HFF-Myc (cell line): Measurements from ENCODE around the gene NUDT17.
"Not testable (repeated sequence)": the region's sequence is repeated elsewhere in the genome, so short reads cannot be mapped to it uniquely, and the experiment has no call there.

Experiments used
- DNase-seq: peaks from one replicate; pipeline ENCODE4 v3.0.0-alpha.2; 2011; ENCODE audit warnings: low read depth; ENCODE audit errors: extremely low read depth
- H3K4me3 ChIP-seq: replicated peaks from 2 replicates; pipeline ENCODE4 v1.5.1; 2011; ENCODE audit warnings: low read depth, mild to moderate bottlenecking, control low read depth, low read length
- TF ChIP-seq, protein P1 (sequence below): IDR thresholded peaks from 2 replicates; pipeline ENCODE4 v1.5.1; 2012; ENCODE audit warnings: mild to moderate bottlenecking, low read depth, low read length, control low read depth; ENCODE audit errors: missing control alignments

The NUDT17 gene

DNA sequence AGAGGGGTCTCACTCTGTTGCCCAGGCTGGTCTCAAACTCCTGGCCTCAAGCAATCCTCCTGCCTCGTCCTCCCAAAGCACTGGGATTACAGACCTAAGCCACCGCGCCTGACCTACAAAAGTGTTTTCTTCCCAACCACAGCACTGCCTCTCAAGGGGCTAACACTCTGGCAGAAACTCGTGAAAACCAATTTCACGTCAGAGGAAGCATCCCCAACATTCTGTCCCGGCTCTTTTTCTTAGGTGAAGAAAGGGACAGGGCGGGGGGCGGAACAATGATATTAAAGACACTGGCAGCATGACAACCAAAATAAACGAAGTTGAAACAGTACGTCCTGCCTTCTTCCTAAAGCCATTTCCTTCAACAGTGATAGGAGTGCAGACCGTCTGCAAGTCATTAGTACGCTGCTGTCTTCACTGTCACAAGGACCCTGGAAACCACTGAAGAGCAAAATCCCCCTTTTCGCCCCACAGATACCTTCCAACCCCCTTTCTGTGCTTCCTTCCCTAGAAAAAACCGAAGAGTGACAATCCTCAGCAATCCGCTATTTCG is 22.6 kb upstream of the NUDT17 start:
- H3K4me3 ChIP-seq = 0 out of 2 replicates have a peak overlapping the region, but pooled peaks have one; percentile 22
- not testable (repeated sequence) for DNase-seq

GRCh38 chr1:145823565-145824498 is 21.6 kb upstream of the NUDT17 start, which contains the start of the genes POLR3C and RNF115:
POLR3C (plus strand) TSS chr1:145824200; CDS start chr1:145825777, 1,577 bp downstream.
RNF115 (minus strand) TSS chr1:145824095; CDS start chr1:145823873, 222 bp downstream.
- TF ChIP-seq, protein P1, sequence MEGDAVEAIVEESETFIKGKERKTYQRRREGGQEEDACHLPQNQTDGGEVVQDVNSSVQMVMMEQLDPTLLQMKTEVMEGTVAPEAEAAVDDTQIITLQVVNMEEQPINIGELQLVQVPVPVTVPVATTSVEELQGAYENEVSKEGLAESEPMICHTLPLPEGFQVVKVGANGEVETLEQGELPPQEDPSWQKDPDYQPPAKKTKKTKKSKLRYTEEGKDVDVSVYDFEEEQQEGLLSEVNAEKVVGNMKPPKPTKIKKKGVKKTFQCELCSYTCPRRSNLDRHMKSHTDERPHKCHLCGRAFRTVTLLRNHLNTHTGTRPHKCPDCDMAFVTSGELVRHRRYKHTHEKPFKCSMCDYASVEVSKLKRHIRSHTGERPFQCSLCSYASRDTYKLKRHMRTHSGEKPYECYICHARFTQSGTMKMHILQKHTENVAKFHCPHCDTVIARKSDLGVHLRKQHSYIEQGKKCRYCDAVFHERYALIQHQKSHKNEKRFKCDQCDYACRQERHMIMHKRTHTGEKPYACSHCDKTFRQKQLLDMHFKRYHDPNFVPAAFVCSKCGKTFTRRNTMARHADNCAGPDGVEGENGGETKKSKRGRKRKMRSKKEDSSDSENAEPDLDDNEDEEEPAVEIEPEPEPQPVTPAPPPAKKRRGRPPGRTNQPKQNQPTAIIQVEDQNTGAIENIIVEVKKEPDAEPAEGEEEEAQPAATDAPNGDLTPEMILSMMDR = no peak
- peak within 1 kb of the TSS; percentile 98 for H3K4me3 ChIP-seq
- peak; percentile 50 for DNase-seq

DNA sequence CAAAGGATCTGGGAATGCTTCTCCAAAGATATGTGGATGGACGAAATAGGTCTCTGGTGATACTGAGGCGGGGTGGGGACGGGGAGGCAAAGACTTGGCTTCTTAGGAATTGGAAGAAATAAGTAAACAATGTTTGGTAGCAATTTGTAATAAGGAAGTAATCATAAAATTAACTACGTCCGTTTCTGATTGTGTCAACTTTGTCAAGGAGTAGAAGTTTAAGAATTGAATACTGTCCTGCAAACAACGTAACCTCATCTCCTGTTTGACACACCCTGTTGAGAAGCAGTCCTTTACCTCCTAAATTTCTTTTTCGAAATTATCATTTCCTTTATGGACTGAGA is 21.0 kb upstream of the NUDT17 start:
- TF ChIP-seq, protein P1 = no peak
- H3K4me3 ChIP-seq = peak overlapping the region; percentile 98
- DNase-seq = no peak

- no peak overlapping the region; the same call in 1 of the 2 replicates for H3K4me3 ChIP-seq
- no peak for DNase-seq
- TF ChIP-seq, protein P1 = no peak
Observed at GRCh38 chr1:145826030-145826429, 19.4 kb upstream of the NUDT17 start.

DNA sequence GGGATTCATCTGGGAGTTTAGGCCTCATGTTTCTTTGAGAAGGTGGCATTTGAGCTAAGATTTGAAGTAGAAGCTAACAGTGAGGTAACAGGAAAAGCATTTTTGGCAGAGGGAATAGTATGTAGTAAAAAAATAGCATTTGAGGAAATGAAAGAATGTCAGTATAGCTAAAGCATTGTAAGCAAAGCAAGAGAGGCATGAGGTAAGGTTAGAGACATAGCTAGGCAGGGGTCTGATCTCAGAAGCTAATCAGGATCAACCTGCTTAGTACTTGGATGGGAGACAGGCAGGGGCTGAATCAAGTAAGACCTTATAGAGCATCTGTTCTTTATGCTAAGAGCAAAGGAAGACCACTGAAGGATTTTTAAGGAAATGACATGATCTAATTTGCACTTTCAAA is 17.5 kb upstream of the NUDT17 start:
- TF ChIP-seq, protein P1 = no peak
- H3K4me3 ChIP-seq = no peak overlapping the region
- no peak for DNase-seq

DNA sequence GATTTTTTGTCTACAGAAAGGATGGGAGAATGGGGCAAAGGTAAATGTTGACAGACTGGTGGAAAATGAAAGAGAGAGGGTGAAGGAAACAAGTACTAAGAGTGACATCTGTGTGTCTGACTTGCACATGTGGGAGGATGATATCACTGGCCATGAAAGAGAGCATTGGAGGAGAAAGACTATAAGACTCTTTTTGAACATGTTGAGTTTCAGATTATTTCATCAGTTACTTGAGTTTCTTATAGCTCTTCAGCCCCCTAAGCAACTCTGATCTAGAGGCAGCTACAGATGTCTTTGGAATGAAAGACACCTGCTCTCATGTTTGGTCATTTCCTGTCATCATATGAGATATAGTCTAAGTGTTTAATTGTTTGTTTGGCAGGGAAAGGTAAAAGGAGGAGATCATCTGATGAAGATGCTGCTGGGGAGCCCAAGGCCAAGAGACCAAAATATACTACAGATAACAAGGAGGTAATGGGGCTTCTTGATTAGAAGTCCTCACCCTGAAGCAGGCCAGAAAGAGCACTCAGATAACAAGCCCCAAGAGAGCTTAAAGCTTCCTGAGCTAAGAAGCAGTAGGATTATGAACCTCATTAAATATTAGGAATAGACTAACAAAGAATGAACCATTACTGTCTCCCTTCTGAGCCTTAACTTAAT is 16.9 kb upstream of the NUDT17 start:
- H3K4me3 ChIP-seq = no peak overlapping the region
- TF ChIP-seq, protein P1 = no peak
- no peak for DNase-seq

DNA sequence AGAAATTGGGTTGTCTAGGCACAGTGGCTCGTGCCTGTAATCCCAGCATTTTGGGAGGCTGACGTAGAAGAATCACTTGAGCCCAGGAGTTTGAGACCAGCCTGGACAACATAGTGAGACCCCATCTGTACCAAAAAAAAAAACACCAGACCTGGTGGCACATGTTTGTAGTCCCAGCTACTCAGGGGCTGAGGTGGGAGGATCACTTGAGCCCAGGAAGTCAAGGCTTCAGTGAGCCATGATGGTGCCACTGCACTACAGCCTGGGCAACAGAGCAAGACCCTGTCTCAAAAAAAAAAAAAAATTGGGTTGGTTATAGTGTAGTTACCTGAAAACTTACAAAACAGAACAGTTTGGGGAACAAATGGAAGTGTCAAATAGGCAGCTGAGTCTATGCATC is 14.6 kb upstream of the NUDT17 start:
- not testable (repeated sequence) for DNase-seq, H3K4me3 ChIP-seq
